Measurements from ENCODE around the gene CCDC179. TPM values are rescaled to one million over a fixed set of nuclear protein-coding genes. Genes with fewer than 3 reads are reported as not detected.

Gene CCDC179
- total RNA-seq (not detected), polyA plus RNA-seq (ENCODE audit: insufficient read depth, low read depth, low replicate concordance) (not detected)
- long read RNA-seq, donor 1: 0 reads
- long read RNA-seq, donor 2: 0 reads
- long read RNA-seq, donor 3: 0 reads
- long read RNA-seq, donor 4: 0 reads
- long read RNA-seq, donor 5: 0 reads
- long read RNA-seq, donor 6: 0 reads
- long read RNA-seq, donor 7: 0 reads
- long read RNA-seq, donor 8: 0 reads
- long read RNA-seq, donor 9: 0 reads
- long read RNA-seq, donor 10: 0 reads

DNA sequence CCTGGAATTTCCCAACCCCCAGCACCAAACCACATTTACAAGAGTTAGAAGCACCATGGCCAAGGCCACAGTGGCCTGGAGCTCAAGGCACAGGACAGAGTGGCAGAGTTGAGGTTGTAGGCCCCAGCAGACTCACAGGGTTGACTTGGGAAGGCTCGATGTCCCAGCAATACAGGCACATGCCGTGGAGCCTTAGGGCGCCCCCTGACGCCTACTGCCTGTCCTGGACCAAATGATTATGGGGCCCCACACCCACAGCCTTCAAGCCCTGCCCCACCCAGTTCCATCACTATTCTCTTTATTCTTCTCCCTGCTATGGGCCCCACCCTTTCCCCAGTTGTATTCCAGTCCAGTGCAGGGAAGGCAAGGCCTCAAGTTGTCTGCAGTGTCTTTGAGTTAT is at the start of gene CCDC179:
TSS of gene CCDC179 (minus strand) at position 234 of the 400 bp plus-strand sequence. CDS start at position 181, 53 bp downstream.
- TF ChIP-seq, protein P1, sequence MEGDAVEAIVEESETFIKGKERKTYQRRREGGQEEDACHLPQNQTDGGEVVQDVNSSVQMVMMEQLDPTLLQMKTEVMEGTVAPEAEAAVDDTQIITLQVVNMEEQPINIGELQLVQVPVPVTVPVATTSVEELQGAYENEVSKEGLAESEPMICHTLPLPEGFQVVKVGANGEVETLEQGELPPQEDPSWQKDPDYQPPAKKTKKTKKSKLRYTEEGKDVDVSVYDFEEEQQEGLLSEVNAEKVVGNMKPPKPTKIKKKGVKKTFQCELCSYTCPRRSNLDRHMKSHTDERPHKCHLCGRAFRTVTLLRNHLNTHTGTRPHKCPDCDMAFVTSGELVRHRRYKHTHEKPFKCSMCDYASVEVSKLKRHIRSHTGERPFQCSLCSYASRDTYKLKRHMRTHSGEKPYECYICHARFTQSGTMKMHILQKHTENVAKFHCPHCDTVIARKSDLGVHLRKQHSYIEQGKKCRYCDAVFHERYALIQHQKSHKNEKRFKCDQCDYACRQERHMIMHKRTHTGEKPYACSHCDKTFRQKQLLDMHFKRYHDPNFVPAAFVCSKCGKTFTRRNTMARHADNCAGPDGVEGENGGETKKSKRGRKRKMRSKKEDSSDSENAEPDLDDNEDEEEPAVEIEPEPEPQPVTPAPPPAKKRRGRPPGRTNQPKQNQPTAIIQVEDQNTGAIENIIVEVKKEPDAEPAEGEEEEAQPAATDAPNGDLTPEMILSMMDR (IDR thresholded peaks at IDR 0.05; ENCODE audit: borderline replicate concordance, extremely low read depth, insufficient read depth): no peak
- Histone ChIP-seq H3K9ac (ENCODE audit: low read length in 3 of 3) (no peak within 1 kb of the TSS), H3K27me3 (ENCODE audit: control insufficient read depth, insufficient read depth, low read length) (no peaks in the 10 kb centered on the region), H3K4me1 (ENCODE audit: control insufficient read depth in 2 of 3, insufficient read depth in 2 of 3, low read depth in 1 of 3, low read length in 3 of 3) (no peaks in the 10 kb centered on the region), H3K36me3 (ENCODE audit: control insufficient read depth in 2 of 3, insufficient read depth in 3 of 3, low read length in 3 of 3) (no peaks in the 10 kb centered on the region), H3K9me3 (ENCODE audit: control insufficient read depth in 2 of 3, insufficient read depth in 1 of 3, low read length in 3 of 3) (no peaks in the 10 kb centered on the region), H3K27ac (ENCODE audit: low read depth in 2 of 2, low read length in 2 of 2) (no peak within 1 kb of the TSS), H3K4me3 (ENCODE audit: low read length in 3 of 3) (no peak within 1 kb of the TSS)
- FAIRE-seq: no peak
- DNase-seq: no peak
- intact Hi-C loops (cut with DNase I): no loop called here

DNA sequence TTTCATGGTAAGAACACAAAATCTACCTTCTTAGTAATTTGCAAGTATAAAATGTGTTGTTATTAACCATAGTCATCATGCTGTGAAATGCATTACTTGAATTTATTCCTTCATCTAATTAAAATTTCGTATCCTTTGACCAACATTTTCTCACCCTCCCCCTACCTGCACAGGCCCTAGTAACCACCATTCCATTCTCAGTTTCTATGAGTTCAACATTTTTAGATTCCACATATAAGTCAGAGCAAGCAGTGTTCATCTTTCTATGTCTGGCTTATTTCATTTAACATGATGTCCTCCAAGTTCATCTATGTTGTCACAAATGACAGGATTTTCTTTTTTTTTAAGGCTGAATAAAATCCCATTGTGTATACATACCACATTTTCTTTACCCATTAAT is 43.5 kb upstream of the CCDC179 start:
- H3K36me3 ChIP-seq (ENCODE audit: control insufficient read depth in 2 of 3, insufficient read depth in 3 of 3, low read length in 3 of 3): no peaks in the 10 kb centered on the region
- no peak overlapping the region for H3K9ac ChIP-seq (ENCODE audit: low read length in 3 of 3)
- DNase-seq (no peak), FAIRE-seq (no peak)
- no peaks in the 10 kb centered on the region for H3K27me3 ChIP-seq (ENCODE audit: control insufficient read depth, insufficient read depth, low read length)
- no peak overlapping the region for H3K4me3 ChIP-seq (ENCODE audit: low read length in 3 of 3)
- intact Hi-C loops (cut with DNase I): no loop called here
- no peaks in the 10 kb centered on the region for H3K4me1 ChIP-seq (ENCODE audit: control insufficient read depth in 2 of 3, insufficient read depth in 2 of 3, low read depth in 1 of 3, low read length in 3 of 3)
- no peaks in the 10 kb centered on the region for H3K9me3 ChIP-seq (ENCODE audit: control insufficient read depth in 2 of 3, insufficient read depth in 1 of 3, low read length in 3 of 3)
- H3K27ac ChIP-seq (ENCODE audit: low read depth in 2 of 2, low read length in 2 of 2): no peak overlapping the region
- TF ChIP-seq, protein P1 (IDR thresholded peaks at IDR 0.05; ENCODE audit: borderline replicate concordance, extremely low read depth, insufficient read depth): no peak

DNA sequence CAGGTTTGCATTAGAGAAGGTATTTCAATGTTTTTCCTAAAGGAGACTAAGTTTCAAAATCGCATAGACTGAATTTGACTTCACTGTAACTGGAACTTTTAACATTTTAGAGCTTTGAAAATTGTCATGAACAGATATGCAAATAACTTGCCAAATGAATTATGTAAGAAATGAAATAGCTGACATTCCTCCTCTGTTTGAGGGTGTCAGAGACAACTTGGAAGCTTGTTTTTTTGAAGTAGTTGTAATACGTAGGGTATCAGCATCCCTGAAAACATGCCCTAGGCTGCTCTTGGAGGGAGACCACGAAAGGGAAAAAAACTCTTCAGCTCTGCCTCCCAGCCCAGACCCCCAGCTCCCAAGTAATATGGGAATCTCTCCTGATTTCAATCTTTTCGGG is 41.3 kb upstream of the CCDC179 start:
- intact Hi-C loops (cut with DNase I): no loop called here
- Histone ChIP-seq H3K27me3 (ENCODE audit: control insufficient read depth, insufficient read depth, low read length) (no peaks in the 10 kb centered on the region), H3K36me3 (ENCODE audit: control insufficient read depth in 2 of 3, insufficient read depth in 3 of 3, low read length in 3 of 3) (no peaks in the 10 kb centered on the region), H3K4me3 (ENCODE audit: low read length in 3 of 3) (no peak overlapping the region), H3K9me3 (ENCODE audit: control insufficient read depth in 2 of 3, insufficient read depth in 1 of 3, low read length in 3 of 3) (no peaks in the 10 kb centered on the region), H3K9ac (ENCODE audit: low read length in 3 of 3) (no peak overlapping the region), H3K27ac (ENCODE audit: low read depth in 2 of 2, low read length in 2 of 2) (no peak overlapping the region), H3K4me1 (ENCODE audit: control insufficient read depth in 2 of 3, insufficient read depth in 2 of 3, low read depth in 1 of 3, low read length in 3 of 3) (no peaks in the 10 kb centered on the region)
- TF ChIP-seq, protein P1 (IDR thresholded peaks at IDR 0.05; ENCODE audit: borderline replicate concordance, extremely low read depth, insufficient read depth): no peak
- FAIRE-seq: no peak
- DNase-seq: no peak
